ENCODE measurements around the gene SFMBT2.

SFMBT2 gene

DNA sequence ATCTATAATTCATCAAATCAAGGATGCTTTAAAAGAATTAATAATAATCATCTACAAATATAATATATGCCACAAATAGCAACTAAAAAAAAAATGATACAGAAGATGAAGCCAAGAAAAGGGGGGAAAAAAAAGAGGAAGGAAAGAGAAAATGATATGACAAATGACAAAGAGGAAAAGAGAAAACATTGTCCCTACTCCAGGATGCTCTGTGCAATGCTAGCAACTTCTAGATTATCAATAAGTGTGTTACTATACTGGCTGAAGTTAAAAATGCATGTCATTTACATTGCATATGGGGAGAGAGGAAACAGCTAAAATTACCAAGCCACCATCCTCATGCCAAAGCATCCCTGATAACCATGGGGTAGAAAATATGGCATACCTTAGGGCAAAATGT lies 104.2 kb downstream of the SFMBT2 start:
- no peaks in the 10 kb centered on the region for H3K36me3 ChIP-seq
- no peaks in the 10 kb centered on the region for H3K9me3 ChIP-seq
- no peak overlapping the region for H3K4me3 ChIP-seq (ENCODE audit: low read depth in 1 of 2, low read length in 1 of 2)
- H3K4me1 ChIP-seq (ENCODE audit: control insufficient read depth in 1 of 2, insufficient read depth in 1 of 2, low read depth in 1 of 2, low read length in 1 of 2), result peaks cover 0 to 9% of the 10 kb centered on the region in 2 experiments
- no peak overlapping the region for H3K27ac ChIP-seq
- TF ChIP-seq, protein P1, sequence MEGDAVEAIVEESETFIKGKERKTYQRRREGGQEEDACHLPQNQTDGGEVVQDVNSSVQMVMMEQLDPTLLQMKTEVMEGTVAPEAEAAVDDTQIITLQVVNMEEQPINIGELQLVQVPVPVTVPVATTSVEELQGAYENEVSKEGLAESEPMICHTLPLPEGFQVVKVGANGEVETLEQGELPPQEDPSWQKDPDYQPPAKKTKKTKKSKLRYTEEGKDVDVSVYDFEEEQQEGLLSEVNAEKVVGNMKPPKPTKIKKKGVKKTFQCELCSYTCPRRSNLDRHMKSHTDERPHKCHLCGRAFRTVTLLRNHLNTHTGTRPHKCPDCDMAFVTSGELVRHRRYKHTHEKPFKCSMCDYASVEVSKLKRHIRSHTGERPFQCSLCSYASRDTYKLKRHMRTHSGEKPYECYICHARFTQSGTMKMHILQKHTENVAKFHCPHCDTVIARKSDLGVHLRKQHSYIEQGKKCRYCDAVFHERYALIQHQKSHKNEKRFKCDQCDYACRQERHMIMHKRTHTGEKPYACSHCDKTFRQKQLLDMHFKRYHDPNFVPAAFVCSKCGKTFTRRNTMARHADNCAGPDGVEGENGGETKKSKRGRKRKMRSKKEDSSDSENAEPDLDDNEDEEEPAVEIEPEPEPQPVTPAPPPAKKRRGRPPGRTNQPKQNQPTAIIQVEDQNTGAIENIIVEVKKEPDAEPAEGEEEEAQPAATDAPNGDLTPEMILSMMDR (IDR thresholded peaks at IDR 0.05), result no peak
- H3K27me3 ChIP-seq, result no peaks in the 10 kb centered on the region

DNA sequence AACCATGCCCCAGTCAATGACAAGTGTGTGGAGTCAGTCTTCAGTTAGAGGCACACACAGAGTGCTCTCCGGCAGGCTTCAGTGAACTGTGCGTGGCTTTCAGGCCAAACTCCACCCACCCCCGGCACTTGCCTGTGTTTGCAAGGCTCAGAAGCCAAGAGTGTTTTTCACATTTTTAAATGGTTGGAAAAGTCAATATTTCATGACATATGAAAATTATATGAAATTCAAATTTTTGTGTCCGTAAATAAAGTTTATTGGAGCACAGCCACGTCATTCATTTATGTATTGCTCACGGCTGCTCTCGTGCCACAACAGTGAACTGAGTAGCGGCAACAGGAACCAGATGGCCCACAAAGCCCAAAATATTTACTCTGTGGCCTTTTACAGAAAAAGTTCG lies 104.7 kb downstream of the SFMBT2 start:
- H3K27ac ChIP-seq, result no peak overlapping the region
- peaks cover 0 to 9% of the 10 kb centered on the region in 2 experiments for H3K4me1 ChIP-seq (ENCODE audit: control insufficient read depth in 1 of 2, insufficient read depth in 1 of 2, low read depth in 1 of 2, low read length in 1 of 2)
- no peak overlapping the region for H3K4me3 ChIP-seq (ENCODE audit: low read depth in 1 of 2, low read length in 1 of 2)
- H3K36me3 ChIP-seq, result no peaks in the 10 kb centered on the region
- no peaks in the 10 kb centered on the region for H3K27me3 ChIP-seq
- no peaks in the 10 kb centered on the region for H3K9me3 ChIP-seq
- TF ChIP-seq, protein P1 (IDR thresholded peaks at IDR 0.05), result no peak

DNA sequence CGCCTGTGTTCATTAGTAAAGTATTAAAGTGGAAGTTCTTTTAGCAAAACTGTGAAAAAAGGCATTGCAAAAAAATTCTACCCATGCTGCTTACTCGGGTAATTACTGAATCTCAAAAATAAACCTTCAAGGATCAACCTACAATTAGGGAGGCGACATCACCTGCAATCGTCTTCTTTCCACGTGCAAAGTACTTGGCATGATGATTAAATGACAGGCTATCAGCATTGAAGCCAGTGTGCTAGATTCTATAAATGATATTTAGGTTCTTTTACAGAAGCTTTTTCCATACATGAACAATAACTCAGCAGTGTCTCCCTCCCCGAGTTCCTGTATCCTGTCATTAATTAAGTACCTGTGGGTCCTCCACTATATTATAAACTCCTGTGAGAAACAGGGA lies 105.8 kb downstream of the SFMBT2 start:
- H3K36me3 ChIP-seq, result no peaks in the 10 kb centered on the region
- no peak overlapping the region for H3K4me3 ChIP-seq (ENCODE audit: low read depth in 1 of 2, low read length in 1 of 2)
- TF ChIP-seq, protein P1 (IDR thresholded peaks at IDR 0.05), result no peak
- no peaks in the 10 kb centered on the region for H3K27me3 ChIP-seq
- no peak overlapping the region for H3K27ac ChIP-seq
- peaks cover 0 to 9% of the 10 kb centered on the region in 2 experiments for H3K4me1 ChIP-seq (ENCODE audit: control insufficient read depth in 1 of 2, insufficient read depth in 1 of 2, low read depth in 1 of 2, low read length in 1 of 2)
- no peaks in the 10 kb centered on the region for H3K9me3 ChIP-seq

DNA sequence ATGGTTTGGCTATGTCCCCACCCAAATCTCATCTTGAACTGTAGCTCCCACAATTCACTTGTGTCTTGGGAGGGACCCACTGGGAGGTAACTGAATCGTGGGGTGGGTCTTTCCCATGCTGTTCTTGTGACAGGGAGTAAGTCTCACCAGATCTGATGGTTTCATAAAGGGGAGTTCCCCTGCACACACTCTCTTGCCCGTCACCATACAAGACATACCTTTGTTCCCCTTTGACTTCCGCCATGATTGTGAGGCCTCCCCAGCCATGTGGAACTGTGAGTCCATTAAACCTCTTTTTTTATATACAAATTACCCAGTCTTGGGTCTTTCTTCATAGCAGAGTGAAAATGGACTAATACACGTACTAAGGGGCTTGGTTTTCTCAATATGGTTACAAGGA lies 106.7 kb downstream of the SFMBT2 start:
- H3K27me3 ChIP-seq, result no peaks in the 10 kb centered on the region

DNA sequence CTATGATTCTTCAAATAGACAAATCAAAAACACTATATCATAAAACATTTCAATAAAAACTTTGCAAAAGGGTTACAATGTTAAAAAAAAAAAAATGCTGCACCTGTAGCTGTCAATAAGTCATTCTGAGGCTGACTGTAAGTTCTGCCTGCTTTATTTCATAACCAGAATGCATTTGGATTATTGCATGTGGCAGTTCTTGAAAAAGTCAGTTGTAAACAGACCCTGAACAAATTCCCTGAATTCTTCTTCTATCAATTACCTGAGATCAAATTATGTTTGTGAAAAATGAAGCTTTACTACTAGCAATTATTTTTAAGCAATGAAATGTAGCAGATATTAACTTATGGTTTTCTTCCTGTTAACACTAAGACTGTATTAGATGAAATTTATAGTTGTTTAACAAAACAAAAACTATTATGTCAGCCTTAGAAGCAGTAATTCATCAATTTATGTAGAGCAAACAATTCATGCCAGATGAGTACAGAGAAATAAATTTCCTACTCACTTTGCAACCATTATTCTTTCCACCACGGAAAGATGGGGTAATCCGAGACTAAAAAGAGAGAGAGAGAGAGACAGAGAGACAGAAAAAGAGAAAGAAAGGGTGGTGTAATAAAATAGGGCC lies 107.8 kb downstream of the SFMBT2 start:
- Histone ChIP-seq H3K4me1 (ENCODE audit: control insufficient read depth in 1 of 2, insufficient read depth in 1 of 2, low read depth in 1 of 2, low read length in 1 of 2) (peaks cover 0 to 9% of the 10 kb centered on the region in 2 experiments), H3K9me3 (no peaks in the 10 kb centered on the region), H3K4me3 (ENCODE audit: low read depth in 1 of 2, low read length in 1 of 2) (no peak overlapping the region), H3K27ac (no peak overlapping the region), H3K36me3 (no peaks in the 10 kb centered on the region), H3K27me3 (no peaks in the 10 kb centered on the region)
- TF ChIP-seq, protein P1 (IDR thresholded peaks at IDR 0.05), result no peak

More for the DNA sequence above, 106.7 kb downstream of the SFMBT2 start:
- Histone ChIP-seq H3K9me3 (no peaks in the 10 kb centered on the region), H3K4me1 (ENCODE audit: control insufficient read depth in 1 of 2, insufficient read depth in 1 of 2, low read depth in 1 of 2, low read length in 1 of 2) (peaks cover 0 to 9% of the 10 kb centered on the region in 2 experiments), H3K36me3 (no peaks in the 10 kb centered on the region), H3K4me3 (ENCODE audit: low read depth in 1 of 2, low read length in 1 of 2) (no peak overlapping the region), H3K27ac (no peak overlapping the region)
- TF ChIP-seq, protein P1 (IDR thresholded peaks at IDR 0.05), result no peak
